GM13977 (cell line): ENCODE measurements around the gene DUOXA2.
A peak's percentile ranks its signal among the peaks of the same experiment; 100 is the strongest.

Experiments used
- DNase-seq: peaks from one replicate; pipeline ENCODE4 v3.0.0; 2012; ENCODE audit warnings: low spot score
- in situ Hi-C: fragments of 300-500 bp; cut with MboI; formaldehyde crosslinking; loops from one replicate; pipeline ENCODE4 v1.12.0; 2022; ENCODE audit warnings: low sequenced_read_pairs, low pct_unique_long_range_greater_than_20kb, mixed read lengths, inconsistent platforms; ENCODE audit not compliant: unreplicated experiment
- TF ChIP-seq, protein P1 (sequence below): IDR thresholded peaks from 2 replicates; pipeline ENCODE4 v1.5.1; 2012; ENCODE audit warnings: mild to moderate bottlenecking, control low read depth; ENCODE audit not compliant: insufficient read depth; ENCODE audit errors: extremely low read depth, missing control alignments

The DUOXA2 gene

DNA sequence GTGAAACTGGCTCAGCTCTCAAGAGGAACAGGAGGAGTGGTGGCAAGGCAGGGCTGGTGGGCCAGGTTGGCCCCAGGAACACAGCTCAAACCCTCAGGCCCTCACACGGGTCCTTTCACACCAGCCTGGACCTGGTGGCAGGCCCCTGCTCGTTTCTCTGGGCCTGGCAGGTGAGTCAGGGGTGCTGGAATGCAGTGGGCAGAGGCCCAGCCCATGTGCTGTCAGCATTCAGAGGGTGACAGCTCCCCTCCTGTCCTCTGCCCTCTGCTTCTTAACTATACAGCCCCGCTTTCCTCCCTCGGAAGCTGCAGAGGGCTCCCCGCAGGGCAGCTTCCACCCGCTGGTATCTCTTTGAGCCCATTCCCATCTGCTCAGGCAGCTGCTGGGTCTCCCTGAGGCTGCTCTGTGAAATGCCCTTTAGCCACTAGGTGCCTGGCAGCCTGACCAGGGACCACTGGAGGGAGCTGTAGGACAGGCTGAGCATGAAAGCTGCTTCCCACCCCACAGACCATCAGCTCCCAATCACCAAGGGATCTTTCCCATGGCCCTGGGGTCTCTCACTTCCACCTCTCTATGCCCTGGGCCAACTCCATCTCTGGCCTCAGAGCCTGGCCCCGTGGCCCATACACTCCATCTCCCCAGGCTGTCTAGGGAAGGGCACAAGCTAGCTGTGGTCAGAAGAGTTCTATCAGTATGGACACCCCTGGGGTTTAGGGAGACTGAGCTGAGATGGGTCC lies 48.8 kb downstream of the DUOXA2 start:
- DNase-seq = peak; percentile 88
- in situ Hi-C loops = no loop called here
- TF ChIP-seq, protein P1, sequence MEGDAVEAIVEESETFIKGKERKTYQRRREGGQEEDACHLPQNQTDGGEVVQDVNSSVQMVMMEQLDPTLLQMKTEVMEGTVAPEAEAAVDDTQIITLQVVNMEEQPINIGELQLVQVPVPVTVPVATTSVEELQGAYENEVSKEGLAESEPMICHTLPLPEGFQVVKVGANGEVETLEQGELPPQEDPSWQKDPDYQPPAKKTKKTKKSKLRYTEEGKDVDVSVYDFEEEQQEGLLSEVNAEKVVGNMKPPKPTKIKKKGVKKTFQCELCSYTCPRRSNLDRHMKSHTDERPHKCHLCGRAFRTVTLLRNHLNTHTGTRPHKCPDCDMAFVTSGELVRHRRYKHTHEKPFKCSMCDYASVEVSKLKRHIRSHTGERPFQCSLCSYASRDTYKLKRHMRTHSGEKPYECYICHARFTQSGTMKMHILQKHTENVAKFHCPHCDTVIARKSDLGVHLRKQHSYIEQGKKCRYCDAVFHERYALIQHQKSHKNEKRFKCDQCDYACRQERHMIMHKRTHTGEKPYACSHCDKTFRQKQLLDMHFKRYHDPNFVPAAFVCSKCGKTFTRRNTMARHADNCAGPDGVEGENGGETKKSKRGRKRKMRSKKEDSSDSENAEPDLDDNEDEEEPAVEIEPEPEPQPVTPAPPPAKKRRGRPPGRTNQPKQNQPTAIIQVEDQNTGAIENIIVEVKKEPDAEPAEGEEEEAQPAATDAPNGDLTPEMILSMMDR = peak; percentile 95

DNA sequence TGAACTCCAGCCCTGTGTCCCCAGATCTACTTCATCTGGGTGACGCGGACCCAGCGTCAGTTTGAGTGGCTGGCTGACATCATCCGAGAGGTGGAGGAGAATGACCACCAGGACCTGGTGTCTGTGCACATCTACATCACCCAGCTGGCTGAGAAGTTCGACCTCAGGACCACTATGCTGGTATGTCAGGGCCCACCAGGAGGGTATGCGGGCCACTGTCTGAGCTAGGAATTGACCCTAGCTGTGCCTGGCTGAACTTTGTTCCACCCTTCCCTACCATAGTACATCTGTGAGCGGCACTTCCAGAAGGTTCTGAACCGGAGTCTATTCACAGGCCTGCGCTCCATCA lies 49.4 kb downstream of the DUOXA2 start:
- DNase-seq = no peak
- TF ChIP-seq, protein P1 = no peak
- in situ Hi-C loops = no loop called here

DNA sequence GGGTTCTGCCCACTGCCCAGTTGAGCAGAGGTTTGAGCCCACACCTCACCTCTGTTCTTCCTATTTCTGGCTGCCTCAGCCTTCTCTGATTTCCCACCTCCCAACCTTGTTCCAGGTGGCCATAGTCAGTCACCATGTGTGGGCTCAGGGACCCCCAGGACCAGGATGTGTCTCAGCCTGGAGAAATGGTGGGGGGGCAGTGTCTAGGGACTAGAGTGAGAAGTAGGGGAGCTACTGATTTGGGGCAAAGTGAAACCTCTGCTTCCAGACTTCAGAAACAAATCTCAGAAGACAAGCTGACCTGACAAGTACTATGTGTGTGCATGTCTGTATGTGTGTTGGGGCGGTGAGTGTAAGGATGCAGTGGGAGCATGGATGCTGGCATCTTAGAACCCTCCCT lies 50.8 kb downstream of the DUOXA2 start:
- in situ Hi-C loops = no loop called here

DNA sequence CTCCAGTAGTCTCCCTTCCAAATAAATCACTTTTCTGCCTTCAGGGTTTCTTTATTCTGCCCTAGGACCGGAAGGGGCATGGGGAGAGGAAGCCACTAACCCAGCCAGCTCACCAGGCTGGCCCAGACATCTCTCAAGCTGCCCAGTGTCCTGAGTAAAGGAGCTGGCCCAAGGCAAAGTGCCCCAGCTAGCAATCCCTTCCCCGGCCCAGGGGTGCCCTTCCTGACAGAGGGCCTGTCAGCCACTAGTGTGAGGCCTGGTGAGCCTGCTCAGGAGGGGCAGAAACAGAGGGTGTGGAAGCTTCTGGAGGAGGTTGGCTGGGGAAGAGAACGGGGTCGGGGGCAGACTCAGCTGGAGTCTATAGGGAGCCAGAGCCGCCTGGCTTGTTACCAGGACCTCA lies 51.4 kb downstream of the DUOXA2 start:
- DNase-seq = no peak
- in situ Hi-C loops = no loop called here
- TF ChIP-seq, protein P1 = no peak

More for the DNA sequence above, 50.8 kb downstream of the DUOXA2 start:
- TF ChIP-seq, protein P1 = no peak
- DNase-seq = no peak

DNA sequence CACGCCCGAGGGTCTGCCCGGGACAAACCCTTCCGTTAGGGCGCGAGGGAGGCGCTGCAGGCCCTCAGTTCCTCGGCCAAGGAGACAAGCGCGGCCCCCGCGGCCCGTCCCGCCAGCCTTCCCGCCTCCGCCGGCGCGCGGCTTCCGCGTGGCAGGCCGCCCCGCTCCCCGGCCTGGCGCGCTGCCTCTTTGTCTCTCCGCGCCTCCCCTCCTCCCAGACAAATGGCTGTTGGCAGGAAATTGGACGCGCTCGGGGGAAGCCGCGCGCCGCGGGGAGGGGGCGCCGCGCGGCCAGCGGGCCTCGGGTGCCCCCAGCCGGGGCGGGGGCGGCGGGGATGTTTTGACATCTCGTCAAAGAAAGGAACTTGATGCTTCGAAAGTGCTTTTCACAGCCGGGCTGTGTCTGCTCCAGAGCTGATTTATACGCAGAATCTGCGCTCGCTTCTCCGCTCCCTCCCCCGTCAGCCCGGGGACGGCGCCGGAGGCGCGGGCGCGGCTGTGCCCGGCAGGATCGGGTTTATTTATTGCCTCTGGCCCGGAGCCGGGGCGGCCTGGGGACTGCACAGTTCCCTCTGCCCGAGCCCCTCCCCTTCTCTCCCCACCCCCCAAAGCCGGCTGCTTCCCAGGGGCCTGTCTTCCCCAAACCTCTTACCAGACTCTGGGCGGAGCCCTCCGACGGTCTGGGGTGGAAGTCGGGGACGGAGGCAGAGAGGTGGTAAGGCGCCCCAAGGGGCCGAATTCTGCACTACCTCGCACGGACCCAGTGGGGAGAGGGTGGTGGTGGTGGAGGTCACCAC lies 52.9 kb downstream of the DUOXA2 start:
- DNase-seq = peak; percentile 91
- TF ChIP-seq, protein P1 = peak; percentile 75
- in situ Hi-C loops = no loop called here

DNA sequence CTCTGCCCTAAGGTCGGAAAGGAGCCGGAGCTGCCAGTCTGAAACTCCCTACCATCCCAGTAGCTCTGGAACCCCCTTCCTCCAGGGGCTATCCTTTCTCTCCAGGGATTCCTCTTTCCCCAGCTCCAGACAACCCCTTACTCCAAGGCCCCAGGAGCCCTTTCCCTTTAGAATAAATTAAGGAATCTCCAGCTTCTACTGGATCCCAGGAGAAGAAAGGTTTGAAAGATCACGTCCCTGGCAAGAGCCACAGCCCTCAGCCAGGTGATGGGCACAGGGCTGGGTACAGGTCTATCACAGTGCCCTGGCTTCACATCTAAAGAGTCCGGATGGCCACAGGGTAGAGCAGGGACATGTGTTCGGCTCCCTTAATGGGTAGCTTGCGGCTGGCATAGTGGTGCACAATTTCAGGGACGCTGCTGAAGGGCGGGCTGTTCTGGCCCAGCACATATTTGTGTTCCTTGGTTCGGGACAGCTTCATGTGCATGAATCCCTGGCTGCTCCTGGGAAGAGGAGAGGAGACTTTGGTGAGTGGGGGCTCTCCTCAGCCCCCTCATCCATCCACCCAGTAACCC lies 53.6 kb downstream of the DUOXA2 start:
- in situ Hi-C loops = no loop called here
- TF ChIP-seq, protein P1 = no peak
- no peak for DNase-seq
